Bronchial epithelial cell (primary cell): ENCODE measurements around the gene WNT3. TPM values are rescaled to one million over a fixed set of nuclear protein-coding genes. Genes with fewer than 3 reads are reported as not detected.
A peak's percentile ranks its signal among the peaks of the same experiment; 100 is the strongest.

Source experiments
- DNase-seq: peaks from one replicate; pipeline ENCODE4 v3.0.0-alpha.2; 2010; ENCODE audit warnings: low read depth
- FAIRE-seq: peaks from 2 replicates; lab custom pipeline; 2011; peaks lifted over from hg19 to GRCh38; lab: Jason Lieb, UNC
- H3K27me3 ChIP-seq: 2 replicates; pipeline ENCODE4 v1.5.1; 2011; ENCODE audit warnings: low read length; ENCODE audit not compliant: control insufficient read depth, insufficient read depth
- H3K36me3 ChIP-seq: 2 replicates; pipeline ENCODE4 v1.5.1; 2011; ENCODE audit warnings: low read length; ENCODE audit not compliant: control insufficient read depth, insufficient read depth
- H3K4me3 ChIP-seq: 2 replicates; pipeline ENCODE4 v1.5.1; 2011; ENCODE audit warnings: mild to moderate bottlenecking, low read depth, low read length, control low read depth
- total RNA-seq: library from RNA; depleted of rRNA; stranded (reverse); fragments of >200 nt; gene quantifications from 2 replicates; pipeline ENCODE4 v1.2.1, GENCODE V29; 2014
- TF ChIP-seq, protein P1 (sequence below): IDR thresholded peaks from 2 replicates; pipeline ENCODE4 v1.5.1; 2011; ENCODE audit warnings: mild to moderate bottlenecking, moderate library complexity, low read length, control low read depth, inconsistent platforms; ENCODE audit not compliant: insufficient read depth, severe bottlenecking

WNT3 gene
- total RNA-seq, 1 donor from 2014 or later: 0.79 TPM

DNA sequence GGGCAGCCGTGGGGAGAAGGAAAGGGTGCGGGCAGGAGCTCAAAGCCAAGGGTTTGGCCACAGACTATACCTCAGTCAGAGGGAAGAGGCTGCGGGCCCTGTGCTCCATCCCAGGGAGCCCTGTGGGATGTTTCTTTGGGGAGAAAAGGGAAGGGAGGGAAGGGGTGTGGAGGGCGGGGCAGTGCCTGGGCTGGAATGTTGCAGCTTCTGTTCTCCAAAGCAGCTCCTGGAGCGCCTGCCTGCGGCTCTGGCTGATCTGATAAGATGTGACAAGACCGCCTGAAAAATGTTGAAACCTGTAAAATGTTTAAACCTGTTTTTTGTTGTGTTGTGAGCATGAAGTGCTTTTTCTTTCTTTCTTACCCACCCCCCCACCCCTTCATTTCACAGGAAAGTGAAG is 32.8 kb downstream of the WNT3 start:
- H3K36me3 ChIP-seq: no peaks in the 10 kb centered on the region
- peaks cover 5% of the 10 kb centered on the region for H3K27me3 ChIP-seq
- FAIRE-seq (no peak), DNase-seq (no peak)
- TF ChIP-seq, protein P1, sequence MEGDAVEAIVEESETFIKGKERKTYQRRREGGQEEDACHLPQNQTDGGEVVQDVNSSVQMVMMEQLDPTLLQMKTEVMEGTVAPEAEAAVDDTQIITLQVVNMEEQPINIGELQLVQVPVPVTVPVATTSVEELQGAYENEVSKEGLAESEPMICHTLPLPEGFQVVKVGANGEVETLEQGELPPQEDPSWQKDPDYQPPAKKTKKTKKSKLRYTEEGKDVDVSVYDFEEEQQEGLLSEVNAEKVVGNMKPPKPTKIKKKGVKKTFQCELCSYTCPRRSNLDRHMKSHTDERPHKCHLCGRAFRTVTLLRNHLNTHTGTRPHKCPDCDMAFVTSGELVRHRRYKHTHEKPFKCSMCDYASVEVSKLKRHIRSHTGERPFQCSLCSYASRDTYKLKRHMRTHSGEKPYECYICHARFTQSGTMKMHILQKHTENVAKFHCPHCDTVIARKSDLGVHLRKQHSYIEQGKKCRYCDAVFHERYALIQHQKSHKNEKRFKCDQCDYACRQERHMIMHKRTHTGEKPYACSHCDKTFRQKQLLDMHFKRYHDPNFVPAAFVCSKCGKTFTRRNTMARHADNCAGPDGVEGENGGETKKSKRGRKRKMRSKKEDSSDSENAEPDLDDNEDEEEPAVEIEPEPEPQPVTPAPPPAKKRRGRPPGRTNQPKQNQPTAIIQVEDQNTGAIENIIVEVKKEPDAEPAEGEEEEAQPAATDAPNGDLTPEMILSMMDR: no peak
- no peak overlapping the region for H3K4me3 ChIP-seq

GRCh38 chr17:46783031-46783593 is 35.4 kb downstream of the WNT3 start:
- Histone ChIP-seq H3K27me3 (peaks cover 4% of the 10 kb centered on the region), H3K36me3 (no peaks in the 10 kb centered on the region), H3K4me3 (no peak overlapping the region)
- TF ChIP-seq, protein P1: no peak
- FAIRE-seq (peak; percentile 81), DNase-seq (peak; percentile 60)

DNA sequence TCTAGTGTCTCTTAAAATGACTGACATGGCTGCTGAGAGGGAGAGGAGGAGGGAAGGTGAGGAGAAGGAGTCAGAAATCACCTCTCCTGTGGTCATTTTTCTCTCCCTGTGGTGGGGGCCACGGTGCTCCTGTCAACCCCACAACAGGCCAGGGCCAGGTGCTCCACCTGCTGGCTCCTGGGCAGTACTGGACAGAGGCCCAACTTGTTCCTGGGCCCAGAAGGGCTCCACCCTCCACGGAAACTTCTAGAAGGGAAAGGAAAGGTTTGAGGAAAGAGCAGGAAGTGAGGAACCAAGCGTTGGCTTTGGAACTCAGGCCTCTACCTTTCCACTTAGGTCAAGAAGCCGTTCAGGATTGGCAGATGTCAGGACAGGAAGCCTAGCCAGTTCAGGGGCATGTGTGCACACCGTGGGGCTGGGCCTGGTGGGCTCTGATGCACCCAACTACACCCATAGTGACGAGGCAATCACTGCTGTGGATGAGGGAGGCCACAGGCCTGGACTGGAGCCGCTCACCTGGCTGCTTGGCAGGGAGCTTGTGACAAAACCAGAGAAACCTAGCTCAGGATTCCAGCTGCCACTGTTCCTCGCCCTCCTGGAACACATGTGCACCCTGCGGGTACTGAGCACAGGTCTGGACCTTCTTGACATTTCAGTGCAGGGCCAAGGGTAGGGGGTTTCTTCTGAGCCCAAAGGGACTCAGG is 36.1 kb downstream of the WNT3 start:
- TF ChIP-seq, protein P1: peak; percentile 87
- DNase-seq: peak; percentile 35
- no peak overlapping the region for H3K4me3 ChIP-seq
- peaks cover 4% of the 10 kb centered on the region for H3K27me3 ChIP-seq
- peak; percentile 55 for FAIRE-seq
- no peaks in the 10 kb centered on the region for H3K36me3 ChIP-seq

- TF ChIP-seq, protein P1: no peak
- DNase-seq (no peak), FAIRE-seq (no peak)
- Histone ChIP-seq H3K27me3 (peaks cover 3% of the 10 kb centered on the region), H3K4me3 (no peak overlapping the region), H3K36me3 (no peaks in the 10 kb centered on the region)
These were observed 38.5 kb downstream of the WNT3 start for GRCh38 chr17:46780003-46780373.

DNA sequence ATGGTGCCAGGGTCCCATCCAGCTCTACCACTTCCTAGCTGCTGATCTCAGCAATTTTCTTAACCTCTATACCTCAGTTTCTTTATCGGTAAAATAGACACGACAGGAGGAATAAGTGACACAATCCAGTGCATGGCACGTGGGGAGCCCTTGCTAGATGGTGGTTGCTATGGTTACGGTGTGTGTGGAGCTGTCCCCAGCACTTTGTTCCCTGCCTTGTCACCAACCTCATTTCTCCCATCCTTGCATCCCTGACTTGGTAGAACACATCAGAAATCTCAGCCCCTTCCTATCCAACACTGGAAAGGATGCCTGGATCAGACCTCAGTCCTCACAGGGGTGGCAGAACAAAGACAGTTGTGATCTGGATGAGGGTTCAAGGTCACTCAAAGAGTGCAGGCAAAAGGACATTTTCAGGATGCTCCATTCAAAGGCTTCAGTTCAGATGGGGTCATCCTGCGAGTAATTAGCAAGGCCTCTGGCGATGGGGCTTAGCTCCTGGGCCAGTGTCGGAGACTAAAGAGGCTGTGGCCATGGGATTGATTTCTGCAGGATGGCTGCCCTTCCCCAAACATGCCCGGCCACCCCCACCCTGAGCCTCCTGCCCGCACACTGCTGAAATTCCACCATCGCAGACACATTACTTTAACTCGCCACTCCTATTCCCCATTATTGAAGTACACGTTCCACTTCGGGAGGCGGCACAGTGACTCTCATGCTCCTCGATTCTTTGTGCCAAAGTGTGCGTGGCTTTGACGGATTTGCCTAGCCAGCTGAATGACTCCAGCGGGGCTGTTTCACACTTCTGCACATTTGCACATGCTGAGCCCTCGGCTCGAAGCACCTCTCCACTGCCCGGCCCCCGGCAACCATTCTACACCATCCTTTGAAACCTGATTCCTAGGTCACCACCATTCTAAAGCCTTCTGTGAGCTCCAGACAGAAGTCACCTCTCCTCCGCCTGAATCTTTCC is 40.3 kb downstream of the WNT3 start:
- no peak overlapping the region for H3K4me3 ChIP-seq
- FAIRE-seq: no peak
- DNase-seq: no peak
- peaks cover 3% of the 10 kb centered on the region for H3K27me3 ChIP-seq
- TF ChIP-seq, protein P1: no peak
- no peaks in the 10 kb centered on the region for H3K36me3 ChIP-seq
